Measurements from ENCODE around the gene ABCC4. TPM values are rescaled to one million over a fixed set of nuclear protein-coding genes. Genes with fewer than 3 reads are reported as not detected.

The ABCC4 gene
- total and polyA plus RNA-seq, 4 donors = 0.74 to 22.5 (median 2.0) TPM

DNA sequence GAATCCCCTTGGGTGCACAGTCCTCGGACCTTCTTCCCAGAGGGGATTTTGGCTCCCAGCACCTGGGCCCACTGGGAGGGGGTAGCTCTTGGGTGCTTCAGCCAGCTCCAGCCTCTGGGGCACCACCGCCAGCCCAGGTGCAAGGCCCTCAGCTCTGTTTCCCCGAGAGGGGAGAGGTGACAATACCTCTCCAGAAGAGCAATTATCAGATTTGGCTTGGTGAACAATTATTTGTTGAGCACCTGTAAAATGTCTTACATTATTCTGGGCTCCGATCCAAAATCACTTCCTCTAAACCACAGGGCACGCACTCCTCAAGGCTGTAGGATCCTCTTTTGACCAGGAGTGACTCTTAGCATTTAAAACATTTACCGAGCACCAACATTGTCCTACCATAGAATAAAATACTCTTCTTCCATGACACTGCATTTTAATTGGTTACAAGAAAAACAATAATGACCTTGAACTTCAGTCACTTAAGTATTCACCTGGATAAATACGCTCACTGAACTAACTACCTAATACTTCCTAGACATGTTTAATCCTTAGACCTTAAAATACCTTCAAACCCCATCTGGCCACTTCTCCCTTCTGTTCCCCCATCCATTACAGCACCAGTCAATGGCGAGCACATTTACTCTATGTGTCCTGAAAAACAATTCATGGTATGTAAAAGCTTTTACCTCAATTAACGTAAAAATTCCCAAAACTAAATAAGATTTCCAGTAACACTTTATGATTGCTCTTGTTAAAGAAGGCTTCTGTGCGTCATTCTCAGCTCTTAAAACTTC lies 54.8 kb downstream of the ABCC4 start:
- no peak for DNase-seq (ENCODE audit: low spot score)
- WGBS = 84% methylated on average over 10 of the region's 10 CpGs

DNA sequence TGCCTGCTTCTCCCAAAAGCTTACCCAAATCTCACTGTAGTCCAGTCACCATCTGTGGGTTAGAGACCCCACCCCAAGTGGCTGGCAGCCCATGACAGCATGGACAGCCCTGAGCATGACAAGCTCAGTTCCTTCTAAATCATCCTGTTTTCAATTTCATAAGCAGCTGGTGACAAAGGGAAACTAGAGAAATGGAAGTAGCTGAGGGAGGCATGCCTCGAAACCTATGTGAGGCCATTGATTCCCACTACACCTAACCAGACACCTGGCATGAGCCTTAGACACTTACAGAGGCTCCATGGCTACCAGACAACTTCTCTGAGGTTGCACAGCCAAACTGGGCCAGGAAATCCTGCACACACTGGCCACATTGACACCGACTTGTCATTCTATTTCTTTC lies 56.2 kb downstream of the ABCC4 start:
- H3K4me3 ChIP-seq (ENCODE audit: low read depth in 1 of 3, low read length in 3 of 3) = no peak overlapping the region
- no peak overlapping the region for H3K9ac ChIP-seq (ENCODE audit: low read depth in 1 of 2, low read length in 2 of 2)
- 91% methylated on average over 2 of the region's 2 CpGs for WGBS
- H3K27ac ChIP-seq (ENCODE audit: low read depth in 1 of 2, low read length in 2 of 2) = no peak overlapping the region
- no peaks in the 10 kb centered on the region for H3K4me1 ChIP-seq (ENCODE audit: control insufficient read depth in 4 of 4, insufficient read depth in 4 of 4, low read length in 3 of 4)
- no peaks in the 10 kb centered on the region for H3K36me3 ChIP-seq (ENCODE audit: control insufficient read depth in 4 of 4, insufficient read depth in 3 of 4, low read depth in 1 of 4, low read length in 3 of 4)
- no peak for DNase-seq (ENCODE audit: low spot score)
- H3K9me3 ChIP-seq (ENCODE audit: control insufficient read depth in 4 of 4, low read length in 3 of 4) = no peaks in the 10 kb centered on the region
- no peaks in the 10 kb centered on the region for H3K27me3 ChIP-seq (ENCODE audit: control insufficient read depth in 4 of 4, insufficient read depth in 4 of 4, low read length in 3 of 4)
- TF ChIP-seq GABPA (IDR thresholded peaks at IDR 0.05 in 1 of 2, conservative IDR thresholded peaks at IDR 0.05 in 1 of 2) (no peak), EGR1 (IDR thresholded peaks at IDR 0.05; ENCODE audit: low read depth in 2 of 2) (no peak), HNF4A (conservative IDR thresholded peaks at IDR 0.05) (no peak), HNF4G (IDR thresholded peaks at IDR 0.05) (no peak), SP1 (IDR thresholded peaks at IDR 0.05) (no peak), YY1 (IDR thresholded peaks at IDR 0.05) (no peak), FOXA1 (IDR thresholded peaks at IDR 0.05) (no peak), NR2F2 (IDR thresholded peaks at IDR 0.05) (no peak), FOXA2 (IDR thresholded peaks at IDR 0.05) (no peak)
- TF ChIP-seq, protein P1, sequence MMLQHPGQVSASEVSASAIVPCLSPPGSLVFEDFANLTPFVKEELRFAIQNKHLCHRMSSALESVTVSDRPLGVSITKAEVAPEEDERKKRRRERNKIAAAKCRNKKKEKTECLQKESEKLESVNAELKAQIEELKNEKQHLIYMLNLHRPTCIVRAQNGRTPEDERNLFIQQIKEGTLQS (IDR thresholded peaks at IDR 0.05) = no peak
- TF ChIP-seq, protein P2, sequence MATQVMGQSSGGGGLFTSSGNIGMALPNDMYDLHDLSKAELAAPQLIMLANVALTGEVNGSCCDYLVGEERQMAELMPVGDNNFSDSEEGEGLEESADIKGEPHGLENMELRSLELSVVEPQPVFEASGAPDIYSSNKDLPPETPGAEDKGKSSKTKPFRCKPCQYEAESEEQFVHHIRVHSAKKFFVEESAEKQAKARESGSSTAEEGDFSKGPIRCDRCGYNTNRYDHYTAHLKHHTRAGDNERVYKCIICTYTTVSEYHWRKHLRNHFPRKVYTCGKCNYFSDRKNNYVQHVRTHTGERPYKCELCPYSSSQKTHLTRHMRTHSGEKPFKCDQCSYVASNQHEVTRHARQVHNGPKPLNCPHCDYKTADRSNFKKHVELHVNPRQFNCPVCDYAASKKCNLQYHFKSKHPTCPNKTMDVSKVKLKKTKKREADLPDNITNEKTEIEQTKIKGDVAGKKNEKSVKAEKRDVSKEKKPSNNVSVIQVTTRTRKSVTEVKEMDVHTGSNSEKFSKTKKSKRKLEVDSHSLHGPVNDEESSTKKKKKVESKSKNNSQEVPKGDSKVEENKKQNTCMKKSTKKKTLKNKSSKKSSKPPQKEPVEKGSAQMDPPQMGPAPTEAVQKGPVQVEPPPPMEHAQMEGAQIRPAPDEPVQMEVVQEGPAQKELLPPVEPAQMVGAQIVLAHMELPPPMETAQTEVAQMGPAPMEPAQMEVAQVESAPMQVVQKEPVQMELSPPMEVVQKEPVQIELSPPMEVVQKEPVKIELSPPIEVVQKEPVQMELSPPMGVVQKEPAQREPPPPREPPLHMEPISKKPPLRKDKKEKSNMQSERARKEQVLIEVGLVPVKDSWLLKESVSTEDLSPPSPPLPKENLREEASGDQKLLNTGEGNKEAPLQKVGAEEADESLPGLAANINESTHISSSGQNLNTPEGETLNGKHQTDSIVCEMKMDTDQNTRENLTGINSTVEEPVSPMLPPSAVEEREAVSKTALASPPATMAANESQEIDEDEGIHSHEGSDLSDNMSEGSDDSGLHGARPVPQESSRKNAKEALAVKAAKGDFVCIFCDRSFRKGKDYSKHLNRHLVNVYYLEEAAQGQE (IDR thresholded peaks at IDR 0.05) = no peak
- TF ChIP-seq, protein P3, sequence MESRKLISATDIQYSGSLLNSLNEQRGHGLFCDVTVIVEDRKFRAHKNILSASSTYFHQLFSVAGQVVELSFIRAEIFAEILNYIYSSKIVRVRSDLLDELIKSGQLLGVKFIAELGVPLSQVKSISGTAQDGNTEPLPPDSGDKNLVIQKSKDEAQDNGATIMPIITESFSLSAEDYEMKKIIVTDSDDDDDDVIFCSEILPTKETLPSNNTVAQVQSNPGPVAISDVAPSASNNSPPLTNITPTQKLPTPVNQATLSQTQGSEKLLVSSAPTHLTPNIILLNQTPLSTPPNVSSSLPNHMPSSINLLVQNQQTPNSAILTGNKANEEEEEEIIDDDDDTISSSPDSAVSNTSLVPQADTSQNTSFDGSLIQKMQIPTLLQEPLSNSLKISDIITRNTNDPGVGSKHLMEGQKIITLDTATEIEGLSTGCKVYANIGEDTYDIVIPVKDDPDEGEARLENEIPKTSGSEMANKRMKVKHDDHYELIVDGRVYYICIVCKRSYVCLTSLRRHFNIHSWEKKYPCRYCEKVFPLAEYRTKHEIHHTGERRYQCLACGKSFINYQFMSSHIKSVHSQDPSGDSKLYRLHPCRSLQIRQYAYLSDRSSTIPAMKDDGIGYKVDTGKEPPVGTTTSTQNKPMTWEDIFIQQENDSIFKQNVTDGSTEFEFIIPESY (IDR thresholded peaks at IDR 0.05) = no peak

More for the DNA sequence above, 54.8 kb downstream of the ABCC4 start:
- H3K9ac ChIP-seq (ENCODE audit: low read depth in 1 of 2, low read length in 2 of 2) = no peak overlapping the region
- H3K9me3 ChIP-seq (ENCODE audit: control insufficient read depth in 4 of 4, low read length in 3 of 4) = no peaks in the 10 kb centered on the region
- H3K27me3 ChIP-seq (ENCODE audit: control insufficient read depth in 4 of 4, insufficient read depth in 4 of 4, low read length in 3 of 4) = no peaks in the 10 kb centered on the region
- no peak overlapping the region for H3K27ac ChIP-seq (ENCODE audit: low read depth in 1 of 2, low read length in 2 of 2)
- no peaks in the 10 kb centered on the region for H3K36me3 ChIP-seq (ENCODE audit: control insufficient read depth in 4 of 4, insufficient read depth in 3 of 4, low read depth in 1 of 4, low read length in 3 of 4)
- TF ChIP-seq, protein P2 (IDR thresholded peaks at IDR 0.05) = no peak
- TF ChIP-seq, protein P4, sequence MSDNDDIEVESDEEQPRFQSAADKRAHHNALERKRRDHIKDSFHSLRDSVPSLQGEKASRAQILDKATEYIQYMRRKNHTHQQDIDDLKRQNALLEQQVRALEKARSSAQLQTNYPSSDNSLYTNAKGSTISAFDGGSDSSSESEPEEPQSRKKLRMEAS (IDR thresholded peaks at IDR 0.05) = no peak
- TF ChIP-seq TAF1 (conservative IDR thresholded peaks at IDR 0.05) = no peak
- TF ChIP-seq, protein P3 (IDR thresholded peaks at IDR 0.05) = no peak
- no peak for TF ChIP-seq FOXA2 (IDR thresholded peaks at IDR 0.05)
- TF ChIP-seq EGR1 (IDR thresholded peaks at IDR 0.05; ENCODE audit: low read depth in 2 of 2) = no peak
- no peak for TF ChIP-seq RXRA (IDR thresholded peaks at IDR 0.05)
- no peak for TF ChIP-seq JUND (IDR thresholded peaks at IDR 0.05)
- TF ChIP-seq, protein P1 (IDR thresholded peaks at IDR 0.05) = no peak
- no peak for TF ChIP-seq FOXA1 (IDR thresholded peaks at IDR 0.05)
- no peak overlapping the region for H3K4me3 ChIP-seq (ENCODE audit: low read depth in 1 of 3, low read length in 3 of 3)
- H3K4me1 ChIP-seq (ENCODE audit: control insufficient read depth in 4 of 4, insufficient read depth in 4 of 4, low read length in 3 of 4) = no peaks in the 10 kb centered on the region
